Peyer's patch (tissue), 4 donors: Measurements from ENCODE around the gene COQ9.

Experiments
- POLR2A ChIP-seq, 2 donors: fragments of 450-650 bp; IDR thresholded peaks; one replicate each; pipeline ENCODE4 v1.5.1; 2017; ENCODE audit warnings: antibody characterized with exemption in 2 of 2, mild to moderate bottlenecking in 2 of 2, moderate library complexity in 2 of 2
- TF ChIP-seq, protein P1 (sequence below), 6 experiments: fragments of 450-650 bp in 4 of 6; fragments of 200-600 bp in 2 of 6; sonication (generic) in 1 of 6; IDR thresholded peaks; one replicate each; pipeline ENCODE4 v1.5.1; 2017 to 2019; ENCODE audit warnings: antibody characterized with exemption in 6 of 6, mild to moderate bottlenecking in 3 of 6, moderate library complexity in 1 of 6

- TF ChIP-seq, protein P1, sequence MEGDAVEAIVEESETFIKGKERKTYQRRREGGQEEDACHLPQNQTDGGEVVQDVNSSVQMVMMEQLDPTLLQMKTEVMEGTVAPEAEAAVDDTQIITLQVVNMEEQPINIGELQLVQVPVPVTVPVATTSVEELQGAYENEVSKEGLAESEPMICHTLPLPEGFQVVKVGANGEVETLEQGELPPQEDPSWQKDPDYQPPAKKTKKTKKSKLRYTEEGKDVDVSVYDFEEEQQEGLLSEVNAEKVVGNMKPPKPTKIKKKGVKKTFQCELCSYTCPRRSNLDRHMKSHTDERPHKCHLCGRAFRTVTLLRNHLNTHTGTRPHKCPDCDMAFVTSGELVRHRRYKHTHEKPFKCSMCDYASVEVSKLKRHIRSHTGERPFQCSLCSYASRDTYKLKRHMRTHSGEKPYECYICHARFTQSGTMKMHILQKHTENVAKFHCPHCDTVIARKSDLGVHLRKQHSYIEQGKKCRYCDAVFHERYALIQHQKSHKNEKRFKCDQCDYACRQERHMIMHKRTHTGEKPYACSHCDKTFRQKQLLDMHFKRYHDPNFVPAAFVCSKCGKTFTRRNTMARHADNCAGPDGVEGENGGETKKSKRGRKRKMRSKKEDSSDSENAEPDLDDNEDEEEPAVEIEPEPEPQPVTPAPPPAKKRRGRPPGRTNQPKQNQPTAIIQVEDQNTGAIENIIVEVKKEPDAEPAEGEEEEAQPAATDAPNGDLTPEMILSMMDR (IDR thresholded peaks at IDR 0.05): no peak
- TF ChIP-seq POLR2A (IDR thresholded peaks at IDR 0.05): no peak
Measured at GRCh38 chr16:57489229-57489628, 42.0 kb downstream of the COQ9 start.
